Upper lobe of left lung (tissue), 6 donors: ENCODE measurements around the gene XIRP1. TPM values are rescaled to one million over a fixed set of nuclear protein-coding genes. Genes with fewer than 3 reads are reported as not detected.

Experiments
- ATAC-seq, 2 donors: fragments of 200-7000 bp; cut with Tn5 transposase; one replicate each; pipeline ENCODE4 v1.9.1; 2022; ENCODE audit warnings: mild to moderate bottlenecking in 2 of 2, moderate library complexity in 2 of 2; ENCODE audit not compliant: low FRiP score in 2 of 2
- DNase-seq, 2 donors: peaks; one replicate each; pipeline ENCODE4 v3.0.0-alpha.2; 2019 to 2020
- H3K27ac ChIP-seq, 4 donors: fragments of 200-600 bp; sonication (generic); one replicate each; pipeline ENCODE4 v1.5.1; 2016 to 2019
- H3K27me3 ChIP-seq, 4 donors: fragments of 200-600 bp; sonication (generic); one replicate each; pipeline ENCODE4 v1.5.1; 2017 to 2019
- H3K36me3 ChIP-seq, 4 donors: fragments of 200-600 bp; sonication (generic); one replicate each; pipeline ENCODE4 v1.5.1; 2016 to 2019
- H3K4me1 ChIP-seq, 4 donors: fragments of 200-600 bp; sonication (generic); one replicate each; pipeline ENCODE4 v1.5.1; 2018 to 2019
- H3K4me3 ChIP-seq, 4 donors: fragments of 200-600 bp; sonication (generic); one replicate each; pipeline ENCODE4 v1.5.1; 2017 to 2019; ENCODE audit warnings: mild to moderate bottlenecking in 2 of 4, moderate library complexity in 1 of 4
- H3K9me3 ChIP-seq, 4 donors: fragments of 200-600 bp; sonication (generic); one replicate each; pipeline ENCODE4 v1.5.1; 2018 to 2019
- EP300 ChIP-seq, 4 donors: sonication (generic); formaldehyde crosslinking; IDR thresholded peaks; one replicate each; pipeline ENCODE4 v1.5.1; 2017; ENCODE audit warnings: antibody characterized with exemption in 4 of 4, control low read depth in 2 of 4
- POLR2A ChIP-seq, 4 donors: fragments of 450-650 bp; IDR thresholded peaks; one replicate each; pipeline ENCODE4 v1.5.1; 2016 to 2017; ENCODE audit warnings: antibody characterized with exemption in 4 of 4, mild to moderate bottlenecking in 2 of 4
- POLR2AphosphoS5 ChIP-seq, 2 donors: sonication (generic); formaldehyde crosslinking; IDR thresholded peaks; one replicate each; pipeline ENCODE4 v1.5.1; 2017; ENCODE audit warnings: antibody characterized with exemption in 2 of 2
- WGBS, 2 donors: methylation state at CpG; one replicate each; pipeline ENCODE4 v1.1.5; 2017 to 2018; 5-methylcytosine and 5-hydroxymethylcytosine counted together
- total RNA-seq, 6 donors: library from RNA; depleted of rRNA in 4 of 6; stranded (reverse); fragments of >200 nt in 4 of 6; gene quantifications; one replicate each; pipeline versions ENCODE4 v1.1.0 to v1.2.1, GENCODE V29; 2016 to 2021
- TF ChIP-seq, protein P1 (sequence below), 6 experiments: fragments of 450-650 bp in 4 of 6; fragments of 200-600 bp in 2 of 6; sonication (generic) in 2 of 6; IDR thresholded peaks; one replicate each; pipeline ENCODE4 v1.5.1; 2016 to 2019; ENCODE audit warnings: antibody characterized with exemption in 6 of 6
- donor health status: DM: no; HTN: no; CAD: no; lungs with moderate emphysema.
- donor health status: DM: no; HTN: yes; CAD: no; lungs with severe emphysema.

The XIRP1 gene
- total RNA-seq, 6 donors from 2014 or later, result 0.07 to 1.2 (median 0.10) TPM; not detected in 3

DNA sequence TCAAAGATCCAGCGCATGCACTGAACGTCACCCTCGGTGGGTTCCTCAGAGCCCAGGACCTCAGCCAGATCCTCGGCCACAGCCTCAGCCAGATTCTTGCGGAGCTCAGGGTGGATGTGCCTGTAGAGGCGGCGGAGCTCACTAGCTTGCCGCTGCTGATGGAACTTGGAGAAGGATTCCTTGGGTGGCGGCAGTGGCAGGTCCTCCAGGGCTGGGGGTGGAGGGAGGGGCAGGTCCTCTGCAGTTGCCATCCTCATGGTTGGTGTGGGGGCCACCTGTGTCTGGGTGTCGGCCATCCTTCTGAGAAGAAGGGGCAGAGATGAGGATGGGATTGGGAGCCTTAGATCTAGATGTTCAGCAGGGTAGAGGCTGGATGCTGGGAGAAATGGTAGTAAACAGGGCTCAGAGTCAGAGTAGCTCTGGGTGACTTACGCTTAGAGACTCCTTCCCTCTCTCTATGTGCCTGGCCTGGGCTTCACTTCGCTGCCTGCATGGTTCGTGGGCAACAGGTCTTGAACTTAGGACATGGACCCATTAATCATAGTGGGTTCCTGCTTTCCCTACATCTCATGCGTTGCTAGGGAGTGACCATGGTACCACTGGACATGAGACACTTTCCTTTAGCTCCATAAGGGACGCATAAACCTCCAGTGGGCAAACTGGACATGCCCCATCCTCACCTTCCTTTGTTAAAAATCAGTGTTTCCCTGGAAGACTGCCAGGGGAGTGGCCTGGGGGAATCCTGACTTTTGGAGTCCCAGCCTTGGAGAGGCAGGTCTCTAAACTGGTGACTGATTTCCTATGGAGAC, 3.0 kb downstream of the XIRP1 start:
- 70 to 82% methylated on average over 10 to 15 of the region's 15 CpGs for WGBS, 2 donors
- Histone ChIP-seq H3K4me1 (peaks cover 4 to 9% (median 7%) of the 10 kb centered on the region in 4 donors), H3K9me3 (no peaks in the 10 kb centered on the region), H3K27ac (no peak overlapping the region), H3K36me3 (no peaks in the 10 kb centered on the region), H3K27me3 (no peaks in the 10 kb centered on the region), H3K4me3 (no peak overlapping the region)
- ATAC-seq (no peak), DNase-seq (no peak)
- no peak for TF ChIP-seq POLR2A (IDR thresholded peaks at IDR 0.05)
- TF ChIP-seq POLR2AphosphoS5 (IDR thresholded peaks at IDR 0.05), result no peak
- TF ChIP-seq, protein P1, sequence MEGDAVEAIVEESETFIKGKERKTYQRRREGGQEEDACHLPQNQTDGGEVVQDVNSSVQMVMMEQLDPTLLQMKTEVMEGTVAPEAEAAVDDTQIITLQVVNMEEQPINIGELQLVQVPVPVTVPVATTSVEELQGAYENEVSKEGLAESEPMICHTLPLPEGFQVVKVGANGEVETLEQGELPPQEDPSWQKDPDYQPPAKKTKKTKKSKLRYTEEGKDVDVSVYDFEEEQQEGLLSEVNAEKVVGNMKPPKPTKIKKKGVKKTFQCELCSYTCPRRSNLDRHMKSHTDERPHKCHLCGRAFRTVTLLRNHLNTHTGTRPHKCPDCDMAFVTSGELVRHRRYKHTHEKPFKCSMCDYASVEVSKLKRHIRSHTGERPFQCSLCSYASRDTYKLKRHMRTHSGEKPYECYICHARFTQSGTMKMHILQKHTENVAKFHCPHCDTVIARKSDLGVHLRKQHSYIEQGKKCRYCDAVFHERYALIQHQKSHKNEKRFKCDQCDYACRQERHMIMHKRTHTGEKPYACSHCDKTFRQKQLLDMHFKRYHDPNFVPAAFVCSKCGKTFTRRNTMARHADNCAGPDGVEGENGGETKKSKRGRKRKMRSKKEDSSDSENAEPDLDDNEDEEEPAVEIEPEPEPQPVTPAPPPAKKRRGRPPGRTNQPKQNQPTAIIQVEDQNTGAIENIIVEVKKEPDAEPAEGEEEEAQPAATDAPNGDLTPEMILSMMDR (IDR thresholded peaks at IDR 0.05), result peak in 1 of 6 experiments; percentile 88

DNA sequence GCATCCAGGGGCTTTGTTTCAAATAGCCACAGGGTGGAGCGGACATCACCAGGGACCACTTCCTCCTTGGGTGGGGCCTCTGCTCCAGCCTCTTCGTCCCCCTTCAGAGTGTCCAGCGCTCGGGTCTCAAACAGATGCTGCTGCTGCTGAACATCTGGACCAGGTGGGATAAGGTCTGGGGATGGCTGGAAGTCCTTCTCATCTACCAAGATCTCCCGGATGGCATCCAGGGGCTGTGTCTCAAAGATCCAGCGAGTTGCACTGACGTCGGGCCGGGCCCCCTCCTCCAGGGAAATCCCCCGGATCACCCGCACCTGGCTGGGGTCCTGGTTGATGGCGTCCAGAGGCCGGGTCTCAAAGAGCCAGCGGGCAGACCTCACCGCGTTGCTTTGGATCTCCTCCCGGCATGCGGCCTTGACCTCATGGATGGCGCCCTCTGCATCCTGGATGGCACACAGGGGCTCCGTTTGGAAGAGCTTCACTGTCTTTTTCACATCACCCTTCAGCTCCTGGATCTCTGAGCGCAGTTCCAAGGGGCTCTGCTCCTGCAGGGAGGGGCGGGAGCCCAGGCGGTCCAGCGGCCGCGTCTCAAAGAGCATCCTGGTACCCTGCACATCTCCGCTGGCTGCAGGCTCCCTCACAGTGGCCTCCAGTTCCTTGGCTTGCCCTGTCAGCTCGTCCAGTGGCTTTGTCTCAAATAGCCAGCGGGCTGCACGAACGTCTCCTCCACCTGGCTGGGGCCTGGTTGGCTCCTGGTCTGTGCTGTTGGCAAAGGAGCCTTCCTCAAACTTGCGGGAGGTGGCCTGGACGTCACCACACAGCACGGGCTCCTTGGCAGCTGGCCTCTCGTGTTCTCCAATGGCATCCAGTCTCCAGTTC, 3.9 kb downstream of the XIRP1 start:
- Histone ChIP-seq H3K9me3 (no peaks in the 10 kb centered on the region), H3K4me3 (no peak overlapping the region), H3K27ac (no peak overlapping the region), H3K27me3 (no peaks in the 10 kb centered on the region), H3K36me3 (no peaks in the 10 kb centered on the region), H3K4me1 (peaks cover 4 to 9% (median 7%) of the 10 kb centered on the region in 4 donors)
- ATAC-seq (no peak), DNase-seq (peak in 1 of 2 donors; percentile 66)
- WGBS, 2 donors, result 87 to 94% methylated on average over 17 to 35 of the region's 35 CpGs
- TF ChIP-seq EP300 (IDR thresholded peaks at IDR 0.05), result no peak
- no peak for TF ChIP-seq POLR2AphosphoS5 (IDR thresholded peaks at IDR 0.05)
- TF ChIP-seq POLR2A (IDR thresholded peaks at IDR 0.05), result no peak
- TF ChIP-seq, protein P1 (IDR thresholded peaks at IDR 0.05), result no peak

DNA sequence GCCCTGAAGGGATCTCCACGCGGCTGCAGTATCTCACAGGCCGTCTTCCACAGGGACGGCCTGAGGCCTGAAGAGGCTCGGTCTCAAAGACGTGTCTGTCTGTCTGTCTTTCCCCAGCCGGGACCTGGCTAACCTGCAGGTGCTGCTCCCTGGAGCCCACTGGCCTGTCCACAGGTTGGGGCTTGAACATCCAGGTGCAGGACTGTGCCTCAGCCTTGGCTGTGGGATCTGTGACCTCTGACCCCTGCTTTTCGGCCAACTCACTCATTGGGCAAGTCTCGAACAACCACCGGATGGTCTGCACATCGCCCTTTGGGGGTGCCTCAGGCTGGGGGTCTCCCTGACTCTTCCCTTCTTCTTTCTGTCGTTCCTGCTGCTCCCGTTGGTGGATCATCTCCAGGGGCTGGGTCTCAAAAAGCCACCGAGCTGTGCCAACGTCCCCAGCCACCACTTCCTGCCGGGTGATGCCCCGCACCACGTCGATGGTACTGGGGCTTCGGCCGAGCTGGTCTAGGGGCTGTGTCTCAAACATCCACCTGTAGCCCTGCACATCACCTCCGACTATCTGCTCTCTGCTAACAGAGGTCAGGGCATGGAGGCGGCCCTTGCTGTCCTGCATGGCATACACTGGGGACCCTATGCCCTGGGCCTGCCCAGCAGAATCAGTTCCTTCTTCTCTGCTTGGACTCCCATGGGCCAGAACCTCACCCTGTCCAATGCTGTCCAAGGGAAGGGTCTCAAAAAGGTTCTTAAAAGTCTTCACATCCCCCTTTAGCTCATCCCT, 4.8 kb downstream of the XIRP1 start:
- no peak for ATAC-seq

DNA sequence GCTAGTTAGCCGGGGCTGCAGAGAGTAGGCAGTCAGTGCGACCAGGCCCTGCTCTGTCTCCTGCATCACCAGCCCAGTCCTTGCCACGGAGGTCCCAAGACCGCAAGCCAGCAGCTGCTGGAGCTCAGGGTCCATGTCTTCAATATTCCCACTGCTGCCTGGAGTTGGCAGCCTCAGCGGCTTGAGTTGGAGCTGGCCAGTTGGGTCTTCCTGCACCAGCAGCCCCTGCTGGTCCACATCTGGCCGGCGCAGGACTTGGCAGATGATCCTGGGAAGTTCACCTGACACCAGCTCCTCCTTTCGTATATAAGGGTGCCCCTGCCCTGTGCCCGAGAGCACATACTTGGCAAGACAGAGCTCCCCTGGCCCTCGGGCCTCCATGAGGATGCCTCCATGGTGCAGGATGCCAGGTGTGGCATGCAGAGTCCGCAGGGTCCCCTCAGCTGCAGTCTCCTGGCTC, 5.7 kb downstream of the XIRP1 start:
- WGBS, 2 donors, result 80 to 92% methylated on average over 1 to 11 of the region's 11 CpGs
- no peak for ATAC-seq
- Histone ChIP-seq H3K4me3 (no peak overlapping the region), H3K4me1 (peaks cover 13 to 24% (median 19%) of the 10 kb centered on the region in 4 donors), H3K27me3 (no peaks in the 10 kb centered on the region), H3K27ac (no peak overlapping the region), H3K36me3 (no peaks in the 10 kb centered on the region), H3K9me3 (no peaks in the 10 kb centered on the region)
- TF ChIP-seq, protein P1 (IDR thresholded peaks at IDR 0.05), result no peak
- TF ChIP-seq EP300 (IDR thresholded peaks at IDR 0.05) (no peak), POLR2AphosphoS5 (IDR thresholded peaks at IDR 0.05) (no peak), POLR2A (IDR thresholded peaks at IDR 0.05) (no peak)
- DNase-seq, result peak in 1 of 2 donors; percentile 56

More for the DNA sequence above, 4.8 kb downstream of the XIRP1 start:
- Histone ChIP-seq H3K9me3 (no peaks in the 10 kb centered on the region), H3K36me3 (no peaks in the 10 kb centered on the region), H3K27me3 (no peaks in the 10 kb centered on the region), H3K4me1 (peaks cover 10 to 15% (median 10%) of the 10 kb centered on the region in 4 donors), H3K4me3 (no peak overlapping the region), H3K27ac (no peak overlapping the region)
- TF ChIP-seq EP300 (IDR thresholded peaks at IDR 0.05) (no peak), POLR2A (IDR thresholded peaks at IDR 0.05) (no peak), POLR2AphosphoS5 (IDR thresholded peaks at IDR 0.05) (no peak)
- TF ChIP-seq, protein P1 (IDR thresholded peaks at IDR 0.05), result no peak
- peak in 1 of 2 donors; percentile 60 for DNase-seq
- 91 to 92% methylated on average over 13 to 23 of the region's 23 CpGs for WGBS, 2 donors
